SH-SY5Y (cell line): ENCODE measurements around the gene NTRK2.

ENCODE experiments used
- GATA2 ChIP-seq: IDR thresholded peaks from 2 replicates; pipeline ENCODE4 v1.6.1; 2011; ENCODE audit warnings: mild to moderate bottlenecking, low read depth, low read length
- GATA3 ChIP-seq: IDR thresholded peaks from 2 replicates; pipeline ENCODE4 v1.6.1; 2011; ENCODE audit warnings: low read depth, mild to moderate bottlenecking, low read length, moderate library complexity

NTRK2 gene

GRCh38 chr9:84669288-84670137, at the start of gene NTRK2:
Gene NTRK2, plus strand, starts transcription at chr9:84669729. Its CDS starts 1,020 bp downstream, at chr9:84670749.
- TF ChIP-seq GATA2 (no peak), GATA3 (no peak)

GRCh38 chr9:84620338-84620737, 49.2 kb upstream of the NTRK2 start:
- no peak for TF ChIP-seq GATA2
- TF ChIP-seq GATA3 = no peak

- no peak for TF ChIP-seq GATA2
- no peak for TF ChIP-seq GATA3
Measured at GRCh38 chr9:84621811-84622210, 47.7 kb upstream of the NTRK2 start.

- TF ChIP-seq GATA2 (no peak), GATA3 (no peak)
Measured at GRCh38 chr9:84622981-84623380, 46.5 kb upstream of the NTRK2 start.

- TF ChIP-seq GATA3 = no peak
- no peak for TF ChIP-seq GATA2
Measured at GRCh38 chr9:84636436-84636835, 33.1 kb upstream of the NTRK2 start.

- TF ChIP-seq GATA3 (no peak), GATA2 (no peak)
Measured at GRCh38 chr9:84642553-84643141, 26.9 kb upstream of the NTRK2 start.

GRCh38 chr9:84647699-84648098, 21.8 kb upstream of the NTRK2 start:
- TF ChIP-seq GATA3 (no peak), GATA2 (no peak)

GRCh38 chr9:84652496-84653120, 16.9 kb upstream of the NTRK2 start:
- TF ChIP-seq GATA3 = no peak
- TF ChIP-seq GATA2 = no peak

GRCh38 chr9:84655447-84655846, 14.1 kb upstream of the NTRK2 start:
- TF ChIP-seq GATA2 (no peak), GATA3 (no peak)

- no peak for TF ChIP-seq GATA3
- no peak for TF ChIP-seq GATA2
Measured at GRCh38 chr9:84659313-84659712, 10.2 kb upstream of the NTRK2 start.

GRCh38 chr9:84659773-84660172, 9.8 kb upstream of the NTRK2 start:
- TF ChIP-seq GATA2 = no peak
- TF ChIP-seq GATA3 = no peak

- no peak for TF ChIP-seq GATA2
- TF ChIP-seq GATA3 = no peak
Measured at GRCh38 chr9:84667571-84668195, 1.8 kb upstream of the NTRK2 start.

GRCh38 chr9:84668196-84669012, 1.1 kb upstream of the NTRK2 start:
- no peak for TF ChIP-seq GATA2
- no peak for TF ChIP-seq GATA3

GRCh38 chr9:84669013-84669287, 579 bp upstream of the NTRK2 start:
- TF ChIP-seq GATA2 (no peak), GATA3 (no peak)
